HL-60 (cell line): ENCODE measurements around the gene HOXC5.

ENCODE experiments used
- CTCF ChIP-seq: IDR thresholded peaks from one replicate; pipeline ENCODE4 v1.5.1; 2011; ENCODE audit warnings: low read length, control low read depth, inconsistent platforms; ENCODE audit not compliant: insufficient read depth
- POLR2AphosphoS5 ChIP-seq: IDR thresholded peaks from 2 replicates; pipeline ENCODE4 v1.6.1; 2012; ENCODE audit warnings: low read depth
- SPI1 ChIP-seq: IDR thresholded peaks from 2 replicates; pipeline ENCODE4 v1.6.1; 2012; ENCODE audit warnings: low read depth, mild to moderate bottlenecking, borderline replicate concordance
- TF ChIP-seq, protein P1 (sequence below): IDR thresholded peaks from 2 replicates; pipeline ENCODE4 v1.6.1; 2012; ENCODE audit warnings: low read depth; ENCODE audit not compliant: insufficient replicate concordance

DNA sequence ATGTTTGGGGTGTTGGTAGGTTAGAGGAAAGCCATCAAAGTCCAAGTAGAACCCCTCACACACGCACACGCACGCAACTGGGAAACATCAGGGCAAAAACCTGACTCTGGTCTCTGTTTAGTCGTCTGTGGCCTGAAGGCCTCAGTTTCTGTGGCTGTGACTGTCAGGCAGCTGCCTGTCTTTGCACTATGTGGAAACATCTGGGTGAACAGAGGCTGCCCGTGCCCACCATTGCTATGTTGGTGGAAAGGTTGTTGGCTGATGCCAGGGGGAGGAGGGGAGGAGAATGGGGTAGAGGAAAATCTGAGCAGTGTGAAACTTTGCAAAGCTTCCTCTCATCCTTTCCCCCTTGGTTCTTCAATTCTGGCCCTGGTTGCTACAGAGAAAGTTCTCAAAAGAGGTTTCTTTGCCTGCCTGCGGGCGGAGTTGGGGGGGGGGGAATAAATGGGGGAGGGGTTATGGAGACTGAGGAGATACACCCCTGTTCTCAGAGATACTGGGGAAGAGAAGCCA, 40.4 kb upstream of the HOXC5 start:
- TF ChIP-seq CTCF (no peak), SPI1 (no peak), POLR2AphosphoS5 (no peak)
- TF ChIP-seq, protein P1, sequence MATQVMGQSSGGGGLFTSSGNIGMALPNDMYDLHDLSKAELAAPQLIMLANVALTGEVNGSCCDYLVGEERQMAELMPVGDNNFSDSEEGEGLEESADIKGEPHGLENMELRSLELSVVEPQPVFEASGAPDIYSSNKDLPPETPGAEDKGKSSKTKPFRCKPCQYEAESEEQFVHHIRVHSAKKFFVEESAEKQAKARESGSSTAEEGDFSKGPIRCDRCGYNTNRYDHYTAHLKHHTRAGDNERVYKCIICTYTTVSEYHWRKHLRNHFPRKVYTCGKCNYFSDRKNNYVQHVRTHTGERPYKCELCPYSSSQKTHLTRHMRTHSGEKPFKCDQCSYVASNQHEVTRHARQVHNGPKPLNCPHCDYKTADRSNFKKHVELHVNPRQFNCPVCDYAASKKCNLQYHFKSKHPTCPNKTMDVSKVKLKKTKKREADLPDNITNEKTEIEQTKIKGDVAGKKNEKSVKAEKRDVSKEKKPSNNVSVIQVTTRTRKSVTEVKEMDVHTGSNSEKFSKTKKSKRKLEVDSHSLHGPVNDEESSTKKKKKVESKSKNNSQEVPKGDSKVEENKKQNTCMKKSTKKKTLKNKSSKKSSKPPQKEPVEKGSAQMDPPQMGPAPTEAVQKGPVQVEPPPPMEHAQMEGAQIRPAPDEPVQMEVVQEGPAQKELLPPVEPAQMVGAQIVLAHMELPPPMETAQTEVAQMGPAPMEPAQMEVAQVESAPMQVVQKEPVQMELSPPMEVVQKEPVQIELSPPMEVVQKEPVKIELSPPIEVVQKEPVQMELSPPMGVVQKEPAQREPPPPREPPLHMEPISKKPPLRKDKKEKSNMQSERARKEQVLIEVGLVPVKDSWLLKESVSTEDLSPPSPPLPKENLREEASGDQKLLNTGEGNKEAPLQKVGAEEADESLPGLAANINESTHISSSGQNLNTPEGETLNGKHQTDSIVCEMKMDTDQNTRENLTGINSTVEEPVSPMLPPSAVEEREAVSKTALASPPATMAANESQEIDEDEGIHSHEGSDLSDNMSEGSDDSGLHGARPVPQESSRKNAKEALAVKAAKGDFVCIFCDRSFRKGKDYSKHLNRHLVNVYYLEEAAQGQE: no peak
